ENCODE results near the gene ITGA2. TPM values are rescaled to one million over a fixed set of nuclear protein-coding genes. Genes with fewer than 3 reads are reported as not detected.

Gene ITGA2
- total RNA-seq, 1 experiment from 2014 or later: 0.95 TPM

GRCh38 chr5:53066088-53066487 is 76.9 kb downstream of the ITGA2 start:
- H3K36me3 ChIP-seq: peaks cover 8% of the 10 kb centered on the region; the same call in 1 of the 2 replicates
- no peak overlapping the region for H3K4me3 ChIP-seq
- H3K27me3 ChIP-seq: no peaks in the 10 kb centered on the region
- no peaks in the 10 kb centered on the region for H3K9me3 ChIP-seq
- DNase-seq: no peak

GRCh38 chr5:53067641-53068040 is 78.5 kb downstream of the ITGA2 start:
- DNase-seq: no peak
- Histone ChIP-seq H3K9me3 (no peaks in the 10 kb centered on the region), H3K36me3 (peaks cover 4% of the 10 kb centered on the region; the same call in 1 of the 2 replicates), H3K4me3 (no peak overlapping the region), H3K27me3 (no peaks in the 10 kb centered on the region)

DNA sequence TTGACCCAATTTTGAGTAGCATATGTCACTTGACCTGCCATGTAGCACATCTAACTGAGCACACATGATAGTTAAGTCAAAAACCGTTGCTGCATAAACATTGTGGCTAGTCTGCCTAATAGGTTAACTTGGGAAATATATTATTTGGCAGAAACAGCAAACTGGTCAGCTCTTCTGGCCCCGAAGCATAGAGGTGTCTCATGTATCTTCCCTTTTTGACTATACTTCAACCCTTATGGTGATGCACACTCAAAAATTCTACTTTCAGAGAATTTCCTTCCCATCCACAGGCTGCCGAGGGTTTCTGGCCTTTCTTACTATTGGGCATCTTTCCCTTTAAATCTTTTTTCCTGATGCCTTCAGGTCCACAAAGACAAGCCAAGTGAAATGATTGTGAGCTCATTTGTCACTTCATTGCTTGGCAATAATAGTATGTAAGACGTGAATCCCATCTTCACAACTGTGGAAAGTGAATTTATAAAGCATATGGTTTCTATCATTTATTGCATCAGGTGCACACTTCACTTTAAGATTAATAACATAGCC is 79.2 kb downstream of the ITGA2 start:
- no peaks in the 10 kb centered on the region for H3K27me3 ChIP-seq
- no peak overlapping the region for H3K4me3 ChIP-seq
- peaks cover 4% of the 10 kb centered on the region; the same call in 1 of the 2 replicates for H3K36me3 ChIP-seq
- no peaks in the 10 kb centered on the region for H3K9me3 ChIP-seq
- no peak for DNase-seq

- H3K36me3 ChIP-seq: peaks cover 8% of the 10 kb centered on the region; the same call in 1 of the 2 replicates
- peak; percentile 49 for DNase-seq
- no peaks in the 10 kb centered on the region for H3K9me3 ChIP-seq
- H3K27me3 ChIP-seq: no peaks in the 10 kb centered on the region
- no peak overlapping the region for H3K4me3 ChIP-seq
Measured at GRCh38 chr5:53069626-53070025, 80.5 kb downstream of the ITGA2 start.

DNA sequence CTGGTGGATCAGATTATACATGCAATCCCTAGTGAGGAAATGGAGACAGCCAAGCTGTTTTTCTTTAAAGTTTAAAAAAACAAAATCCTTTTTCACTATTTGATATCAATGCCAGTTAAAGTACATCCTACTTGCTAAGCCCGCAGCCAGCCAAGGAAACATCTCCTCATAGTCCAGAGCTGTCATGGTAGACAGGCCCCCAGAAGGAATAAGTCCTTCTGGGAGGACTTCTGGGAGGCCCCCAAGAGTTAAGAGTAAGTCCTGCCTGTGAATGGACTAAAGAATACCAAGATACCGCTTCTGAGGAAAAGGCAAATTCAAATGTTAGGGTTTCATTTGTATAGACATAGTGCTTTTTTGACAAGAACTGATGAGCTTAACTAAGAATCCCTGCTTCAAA is 82.1 kb downstream of the ITGA2 start:
- no peak for DNase-seq
- Histone ChIP-seq H3K27me3 (no peaks in the 10 kb centered on the region), H3K4me3 (no peak overlapping the region), H3K36me3 (peaks cover 6% of the 10 kb centered on the region), H3K9me3 (no peaks in the 10 kb centered on the region)

DNA sequence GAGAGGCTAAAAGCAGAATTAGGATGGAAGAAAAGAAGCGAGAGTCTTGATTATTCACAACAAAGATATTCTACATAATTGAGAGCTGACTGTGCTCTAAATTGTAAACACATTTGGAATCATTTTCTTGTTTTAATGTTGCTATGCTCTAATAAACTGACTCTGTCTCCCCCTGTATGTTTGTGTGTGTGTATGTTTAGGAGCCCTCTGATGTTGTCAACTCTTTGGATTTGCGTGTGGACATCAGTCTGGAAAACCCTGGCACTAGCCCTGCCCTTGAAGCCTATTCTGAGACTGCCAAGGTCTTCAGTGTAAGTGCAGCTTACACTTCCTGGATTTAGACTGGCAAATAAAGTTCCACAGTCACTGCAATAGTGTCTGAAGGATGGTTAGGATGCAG is 82.6 kb downstream of the ITGA2 start:
- no peak overlapping the region for H3K4me3 ChIP-seq
- no peak for DNase-seq
- H3K9me3 ChIP-seq: no peaks in the 10 kb centered on the region
- H3K36me3 ChIP-seq: peaks cover 6% of the 10 kb centered on the region
- no peaks in the 10 kb centered on the region for H3K27me3 ChIP-seq

DNA sequence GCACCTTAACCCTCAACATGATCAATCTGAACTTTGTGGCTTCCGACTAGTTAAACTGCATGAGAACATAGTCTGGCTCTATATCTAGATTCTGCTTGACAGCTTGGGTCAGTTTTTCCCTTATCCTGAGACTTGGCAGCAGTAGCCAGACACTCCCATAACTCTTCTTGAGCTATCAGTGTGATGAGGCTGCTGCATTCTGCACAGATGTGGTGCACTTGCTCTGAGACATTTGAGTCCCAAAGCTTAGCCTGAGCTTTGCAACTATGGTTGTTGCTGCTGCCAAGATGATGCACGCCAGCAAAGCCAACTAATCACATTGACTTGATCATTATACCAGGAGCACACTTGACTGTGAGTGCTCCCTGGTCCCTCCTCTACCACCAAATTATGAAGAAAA is 84.2 kb downstream of the ITGA2 start:
- no peak for DNase-seq
- H3K27me3 ChIP-seq: no peaks in the 10 kb centered on the region
- H3K4me3 ChIP-seq: no peak overlapping the region
- H3K36me3 ChIP-seq: peaks cover 6% of the 10 kb centered on the region
- H3K9me3 ChIP-seq: no peaks in the 10 kb centered on the region

- peaks cover 6% of the 10 kb centered on the region for H3K36me3 ChIP-seq
- H3K27me3 ChIP-seq: no peaks in the 10 kb centered on the region
Measured at GRCh38 chr5:53076014-53076583, 86.9 kb downstream of the ITGA2 start.

DNA sequence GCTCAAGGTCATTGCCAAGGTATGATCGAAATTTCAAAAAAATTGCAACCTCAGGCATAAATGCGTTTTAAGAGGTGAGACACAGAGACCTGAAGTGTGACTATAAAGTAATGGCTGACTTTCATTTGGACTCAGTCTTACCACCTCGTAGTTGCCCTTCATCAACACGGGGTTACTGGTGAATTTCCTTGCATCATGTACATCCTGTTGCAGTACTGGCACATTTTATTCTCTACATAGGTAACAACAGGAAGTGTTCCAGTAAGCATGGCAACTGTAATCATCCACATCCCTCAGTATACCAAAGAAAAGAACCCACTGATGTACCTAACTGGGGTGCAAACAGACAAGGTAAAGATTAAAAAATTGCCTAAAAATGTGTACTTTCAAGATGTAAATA is 91.1 kb downstream of the ITGA2 start:
- DNase-seq: no peak

More at GRCh38 chr5:53076014-53076583, 86.9 kb downstream of the ITGA2 start:
- H3K9me3 ChIP-seq: no peaks in the 10 kb centered on the region
- no peak overlapping the region for H3K4me3 ChIP-seq
- DNase-seq: no peak

GRCh38 chr5:53083927-53084326 is 94.8 kb downstream of the ITGA2 start:
- no peak for DNase-seq
- Histone ChIP-seq H3K36me3 (peaks cover 3% of the 10 kb centered on the region; the same call in 1 of the 2 replicates), H3K27me3 (no peaks in the 10 kb centered on the region), H3K9me3 (no peaks in the 10 kb centered on the region), H3K4me3 (no peak overlapping the region)

More for the DNA sequence above, 91.1 kb downstream of the ITGA2 start:
- Histone ChIP-seq H3K27me3 (no peaks in the 10 kb centered on the region), H3K4me3 (no peak overlapping the region), H3K9me3 (no peaks in the 10 kb centered on the region), H3K36me3 (peaks cover 5% of the 10 kb centered on the region)

GRCh38 chr5:53084546-53085255 is 95.5 kb downstream of the ITGA2 start:
- peaks cover 3% of the 10 kb centered on the region; the same call in 1 of the 2 replicates for H3K36me3 ChIP-seq
- no peaks in the 10 kb centered on the region for H3K27me3 ChIP-seq
- no peak for DNase-seq
- H3K4me3 ChIP-seq: no peak overlapping the region
- H3K9me3 ChIP-seq: no peaks in the 10 kb centered on the region

DNA sequence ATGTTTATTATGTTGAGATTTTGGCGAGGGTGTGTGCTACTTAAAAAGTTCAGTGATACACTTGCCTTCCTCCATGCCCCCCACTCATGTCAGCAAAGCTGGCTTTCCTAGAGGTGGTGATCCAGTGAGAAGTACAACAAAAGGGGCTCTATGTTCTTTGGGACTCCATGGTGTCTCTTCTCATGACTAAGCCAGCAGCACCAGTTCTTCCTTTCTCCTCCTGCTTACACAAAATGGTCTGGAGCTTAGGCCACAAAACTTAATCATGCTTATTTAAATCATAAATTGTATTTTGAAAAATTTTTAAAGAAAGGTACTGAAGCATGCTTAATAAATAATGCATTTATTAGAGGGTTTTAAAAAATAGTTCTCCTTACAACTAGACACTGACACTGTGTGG is 98.0 kb downstream of the ITGA2 start:
- H3K4me3 ChIP-seq: no peak overlapping the region
- peaks cover 3% of the 10 kb centered on the region; the same call in 1 of the 2 replicates for H3K36me3 ChIP-seq
- H3K9me3 ChIP-seq: no peaks in the 10 kb centered on the region
- H3K27me3 ChIP-seq: no peaks in the 10 kb centered on the region
- DNase-seq: no peak

DNA sequence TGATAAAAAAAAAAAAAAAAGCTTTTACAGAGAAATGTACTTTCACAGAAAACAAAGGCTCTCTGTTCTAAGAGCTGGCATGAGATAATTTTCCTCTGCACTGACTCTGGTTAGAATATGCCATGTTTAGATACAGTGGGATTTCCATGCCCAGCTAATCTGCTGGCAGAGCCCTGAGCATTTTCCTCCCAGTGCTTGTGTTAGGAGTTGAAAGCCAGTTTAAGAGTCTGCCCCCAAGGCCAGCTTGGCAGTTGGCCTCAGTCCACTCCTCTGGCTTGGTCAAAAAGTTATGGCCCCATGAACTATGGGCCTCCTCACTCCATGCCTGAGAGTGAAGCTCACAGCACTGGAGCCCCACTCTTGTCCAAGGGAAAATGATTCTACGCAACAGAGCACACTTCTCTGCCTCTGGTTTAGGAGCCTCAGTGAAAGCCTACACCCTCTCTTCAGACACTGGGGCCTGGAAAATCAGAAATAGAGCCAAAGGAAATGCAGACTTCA is 98.5 kb downstream of the ITGA2 start:
- no peak for DNase-seq
- Histone ChIP-seq H3K4me3 (no peak overlapping the region), H3K36me3 (peaks cover 3% of the 10 kb centered on the region; the same call in 1 of the 2 replicates), H3K9me3 (no peaks in the 10 kb centered on the region), H3K27me3 (no peaks in the 10 kb centered on the region)

- no peak overlapping the region for H3K4me3 ChIP-seq
- H3K27me3 ChIP-seq: no peaks in the 10 kb centered on the region
- no peaks in the 10 kb centered on the region for H3K9me3 ChIP-seq
- no peak for DNase-seq
- H3K36me3 ChIP-seq: peaks cover 3% of the 10 kb centered on the region; the same call in 1 of the 2 replicates
Measured at GRCh38 chr5:53089481-53089991, 100.4 kb downstream of the ITGA2 start.

GRCh38 chr5:53090229-53090628 is 101.1 kb downstream of the ITGA2 start:
- no peak for DNase-seq
- no peaks in the 10 kb centered on the region for H3K9me3 ChIP-seq
- no peaks in the 10 kb centered on the region for H3K36me3 ChIP-seq
- H3K4me3 ChIP-seq: no peak overlapping the region
- H3K27me3 ChIP-seq: no peaks in the 10 kb centered on the region

GRCh38 chr5:53091289-53091688 is 102.1 kb downstream of the ITGA2 start:
- Histone ChIP-seq H3K36me3 (peaks cover 2% of the 10 kb centered on the region; the same call in 1 of the 2 replicates), H3K9me3 (no peaks in the 10 kb centered on the region), H3K27me3 (no peaks in the 10 kb centered on the region), H3K4me3 (no peak overlapping the region)
- DNase-seq: no peak

- H3K36me3 ChIP-seq: peaks cover 2% of the 10 kb centered on the region
- H3K4me3 ChIP-seq: no peak overlapping the region
- DNase-seq: no peak
- H3K27me3 ChIP-seq: no peaks in the 10 kb centered on the region
- H3K9me3 ChIP-seq: no peaks in the 10 kb centered on the region
Measured at GRCh38 chr5:53092242-53092641, 103.1 kb downstream of the ITGA2 start.
